CD8-positive, alpha-beta memory T cell (primary cell): ENCODE measurements around the gene TPD52L2. TPM values are rescaled to one million over a fixed set of nuclear protein-coding genes. Genes with fewer than 3 reads are reported as not detected.
"Not testable (repeated sequence)": the region's sequence is repeated elsewhere in the genome, so short reads cannot be mapped to it uniquely, and the experiment has no call there.

Source experiments
- CTCF ChIA-PET: fragments of 350-600 bp; sonication (Branson Sonifier 250); formaldehyde crosslinking; loops from one replicate; lab custom pipeline; 2021; ENCODE audit warnings: antibody characterized with exemption; lab: Charles Lee
- POLR2A ChIA-PET: fragments of 350-600 bp; sonication (Branson Sonifier 250); formaldehyde crosslinking; loops from one replicate; lab custom pipeline; 2021; ENCODE audit warnings: antibody characterized with exemption; lab: Charles Lee
- DNase-seq, 5 donors: peaks; one replicate each; pipeline versions ENCODE4 v3.0.0 to v3.0.0-alpha.2; 2020 to 2022; ENCODE audit warnings: mixed read lengths in 1 of 5
- H3K27ac ChIP-seq: one replicate; pipeline ENCODE4 v1.7.0; 2013; ENCODE audit warnings: low read depth, mild to moderate bottlenecking, low read length, moderate library complexity
- H3K27me3 ChIP-seq: 2 replicates; pipeline ENCODE4 v1.7.0; 2013; ENCODE audit warnings: low read length, mild to moderate bottlenecking; ENCODE audit not compliant: insufficient read depth, poor library complexity, severe bottlenecking
- H3K36me3 ChIP-seq: 2 replicates; pipeline ENCODE4 v1.7.0; 2013; ENCODE audit warnings: mild to moderate bottlenecking, low read length, moderate library complexity; ENCODE audit not compliant: insufficient read depth
- H3K4me1 ChIP-seq: 2 replicates; pipeline ENCODE4 v1.7.0; 2013; ENCODE audit warnings: mild to moderate bottlenecking, low read length, moderate library complexity; ENCODE audit not compliant: insufficient read depth
- H3K4me3 ChIP-seq: 2 replicates; pipeline ENCODE4 v1.7.0; 2013; ENCODE audit warnings: mild to moderate bottlenecking, low read length
- H3K9me3 ChIP-seq: 2 replicates; pipeline ENCODE4 v1.7.0; 2013; ENCODE audit warnings: mild to moderate bottlenecking, low read length
- H3K27ac Mint-ChIP-seq, 8 donors: one replicate each; pipeline ENCODE4 v1.8.0; 2020 to 2021; ENCODE audit warnings: mixed read lengths in 8 of 8, mild to moderate bottlenecking in 6 of 8, inconsistent platforms in 3 of 8, moderate library complexity in 3 of 8
- H3K27me3 Mint-ChIP-seq, 2 donors: one replicate each; pipeline ENCODE4 v1.8.0; 2020 to 2021; ENCODE audit warnings: mixed read lengths in 2 of 2, mild to moderate bottlenecking in 1 of 2, moderate library complexity in 1 of 2
- H3K36me3 Mint-ChIP-seq, 3 donors: one replicate each; pipeline ENCODE4 v1.8.0; 2020 to 2021; ENCODE audit warnings: mixed read lengths in 3 of 3, inconsistent platforms in 1 of 3, mild to moderate bottlenecking in 1 of 3
- H3K4me1 Mint-ChIP-seq, 3 donors: one replicate each; pipeline ENCODE4 v1.8.0; 2020 to 2021; ENCODE audit warnings: mixed read lengths in 3 of 3, inconsistent platforms in 1 of 3, mild to moderate bottlenecking in 1 of 3
- H3K4me3 Mint-ChIP-seq, 7 donors: one replicate each; pipeline ENCODE4 v1.8.0; 2020 to 2021; ENCODE audit warnings: mixed read lengths in 7 of 7, mild to moderate bottlenecking in 6 of 7, moderate library complexity in 4 of 7, inconsistent platforms in 2 of 7
- H3K9me3 Mint-ChIP-seq, 5 donors: one replicate each; pipeline ENCODE4 v1.8.0; 2020 to 2022; ENCODE audit warnings: mixed read lengths in 5 of 5, mild to moderate bottlenecking in 3 of 5, moderate library complexity in 2 of 5, inconsistent platforms in 1 of 5
- polyA plus RNA-seq: library from polyadenylated mRNA; unstranded; fragments of 300-500 nt; fragmentation: Illumina TruSeq; gene quantifications from one replicate; pipeline ENCODE4 v1.2.3, GENCODE V29; 2021
- total RNA-seq, 2 experiments: library from RNA; stranded (reverse); gene quantifications; one replicate each; pipeline ENCODE4 v1.2.3, GENCODE V29; 2021

Gene TPD52L2
- total and polyA plus RNA-seq, 3 experiments from 2014 or later: 60.0 to 72.1 (median 64.4) TPM

- peak overlapping the region; percentile 20 for H3K27ac ChIP-seq
- peaks cover 18% of the 10 kb centered on the region for H3K4me1 ChIP-seq
- POLR2A ChIA-PET: no interaction called here
- no peak overlapping the region for H3K4me3 ChIP-seq
- H3K27me3 ChIP-seq: peaks cover 33% of the 10 kb centered on the region
- H3K27ac Mint-ChIP-seq: no peak overlapping the region
- DNase-seq: no peak
- CTCF ChIA-PET: no interaction called here
- no peaks in the 10 kb centered on the region for H3K36me3 ChIP-seq
- H3K36me3 Mint-ChIP-seq: no peaks in the 10 kb centered on the region
- no peak overlapping the region for H3K4me3 Mint-ChIP-seq
- no peaks in the 10 kb centered on the region for H3K9me3 Mint-ChIP-seq
- no peaks in the 10 kb centered on the region for H3K9me3 ChIP-seq
- peaks cover 4 to 8% (median 4%) of the 10 kb centered on the region in 3 donors for H3K4me1 Mint-ChIP-seq
- peaks cover 43% of the 10 kb centered on the region in 2 donors for H3K27me3 Mint-ChIP-seq
Measured at GRCh38 chr20:63847237-63848002, 17.6 kb upstream of the TPD52L2 start.

GRCh38 chr20:63848003-63848911 lies 16.8 kb upstream of the TPD52L2 start:
- Histone ChIP-seq H3K36me3 (no peaks in the 10 kb centered on the region), H3K27ac (no peak overlapping the region), H3K9me3 (no peaks in the 10 kb centered on the region), H3K4me1 (peaks cover 18% of the 10 kb centered on the region), H3K27me3 (peaks cover 33% of the 10 kb centered on the region), H3K4me3 (no peak overlapping the region)
- Mint-ChIP-seq H3K4me3 (no peak overlapping the region), H3K27me3 (peaks cover 39 to 40% of the 10 kb centered on the region in 2 donors), H3K4me1 (peaks cover 4 to 8% (median 4%) of the 10 kb centered on the region in 3 donors), H3K27ac (no peak overlapping the region), H3K36me3 (no peaks in the 10 kb centered on the region), H3K9me3 (no peaks in the 10 kb centered on the region)
- CTCF ChIA-PET: no interaction called here
- DNase-seq: no peak
- POLR2A ChIA-PET: interaction anchor here (0.6 kb wide), 1 partner anchor 44 kb away, joined by 3 read pairs; no protein-coding TSS in a partner anchor

DNA sequence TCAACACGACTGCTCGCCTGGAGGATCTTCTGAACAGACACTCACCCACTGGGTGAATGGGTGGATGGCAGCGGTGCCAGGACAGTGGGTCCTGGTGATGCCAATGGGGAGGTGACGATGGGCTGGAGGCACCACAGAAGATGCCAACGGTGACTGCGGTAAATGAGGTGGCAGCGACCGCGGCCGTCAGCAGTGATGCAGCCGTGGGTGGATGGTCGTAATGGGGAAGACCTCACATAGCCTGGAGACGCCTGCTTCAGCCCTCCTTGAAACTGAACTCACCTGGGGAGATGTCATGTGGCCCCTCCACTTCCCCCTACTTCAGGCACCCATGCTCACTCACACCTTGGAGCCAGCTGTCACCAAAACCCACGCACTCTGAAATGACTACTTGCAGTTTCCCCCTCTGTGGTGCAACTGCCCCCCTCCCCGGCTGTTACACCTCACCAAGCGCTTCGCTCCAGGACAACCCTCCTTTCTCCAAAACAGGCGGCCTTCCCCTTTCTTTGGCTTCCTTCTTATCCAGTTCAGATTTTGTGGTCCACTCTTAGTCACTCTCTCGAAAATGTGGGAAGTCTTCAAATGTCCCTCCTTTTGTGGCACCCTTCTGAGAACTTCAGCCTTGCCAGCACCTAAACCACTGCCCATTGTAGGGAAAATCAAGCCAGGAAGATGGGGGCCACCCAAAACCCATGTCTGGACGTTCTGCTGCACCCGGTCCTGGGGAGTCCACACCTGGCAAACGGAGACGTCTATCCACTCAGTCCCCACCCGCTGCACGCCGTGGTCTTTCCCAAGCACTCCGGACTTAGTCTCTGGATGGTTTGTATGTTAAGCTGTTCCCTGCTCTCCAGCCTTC lies 14.2 kb upstream of the TPD52L2 start:
- Histone ChIP-seq H3K27ac (no peak overlapping the region), H3K4me3 (no peak overlapping the region), H3K36me3 (no peaks in the 10 kb centered on the region), H3K9me3 (no peaks in the 10 kb centered on the region), H3K27me3 (peaks cover 14% of the 10 kb centered on the region), H3K4me1 (peaks cover 16% of the 10 kb centered on the region)
- Mint-ChIP-seq H3K27ac (peak overlapping the region in 3 of 8 donors; percentile 24 to 81 (median 72)), H3K9me3 (no peaks in the 10 kb centered on the region), H3K4me1 (peaks cover 0 to 4% (median 0%) of the 10 kb centered on the region in 3 donors), H3K4me3 (no peak overlapping the region), H3K36me3 (no peaks in the 10 kb centered on the region), H3K27me3 (peaks cover 16 to 23% of the 10 kb centered on the region in 2 donors)
- ChIA-PET CTCF (no interaction called here), POLR2A (no interaction called here)
- no peak for DNase-seq

GRCh38 chr20:63851548-63851943 lies 13.5 kb upstream of the TPD52L2 start:
- H3K9me3 Mint-ChIP-seq, H3K9me3 ChIP-seq, H3K36me3 Mint-ChIP-seq, CTCF ChIA-PET, H3K27ac ChIP-seq, DNase-seq, H3K4me3 ChIP-seq, POLR2A ChIA-PET, H3K4me3 Mint-ChIP-seq, H3K4me1 Mint-ChIP-seq, H3K36me3 ChIP-seq, H3K27ac Mint-ChIP-seq: not testable (repeated sequence)
- Histone ChIP-seq H3K4me1 (peaks cover 16% of the 10 kb centered on the region), H3K27me3 (peaks cover 11% of the 10 kb centered on the region)
- H3K27me3 Mint-ChIP-seq: peaks cover 13 to 19% of the 10 kb centered on the region in 2 donors

GRCh38 chr20:63853733-63854068 lies 11.4 kb upstream of the TPD52L2 start:
- DNase-seq, H3K36me3 ChIP-seq, H3K4me3 Mint-ChIP-seq, H3K4me3 ChIP-seq, H3K27me3 ChIP-seq, H3K9me3 ChIP-seq, POLR2A ChIA-PET, H3K36me3 Mint-ChIP-seq, H3K27ac ChIP-seq, H3K27ac Mint-ChIP-seq, H3K9me3 Mint-ChIP-seq: not testable (repeated sequence)
- Mint-ChIP-seq H3K27me3 (peaks cover 13 to 16% of the 10 kb centered on the region in 2 donors), H3K4me1 (peaks cover 15 to 20% (median 19%) of the 10 kb centered on the region in 3 donors)
- CTCF ChIA-PET: interaction anchor here (2.5 kb wide), 1 partner anchor 11 kb away, joined by 12 read pairs; the partner anchor contains the start of gene TPD52L2
- H3K4me1 ChIP-seq: peaks cover 21% of the 10 kb centered on the region

GRCh38 chr20:63854069-63854765 lies 10.9 kb upstream of the TPD52L2 start:
- Mint-ChIP-seq H3K9me3 (no peaks in the 10 kb centered on the region), H3K4me1 (peaks cover 19 to 25% (median 24%) of the 10 kb centered on the region in 3 donors), H3K27ac (peak overlapping the region in 1 of 8 donors; percentile 70), H3K27me3 (peaks cover 13 to 16% of the 10 kb centered on the region in 2 donors), H3K36me3 (no peaks in the 10 kb centered on the region), H3K4me3 (no peak overlapping the region)
- Histone ChIP-seq H3K9me3 (no peaks in the 10 kb centered on the region), H3K27ac (no peak overlapping the region), H3K4me3 (no peak overlapping the region), H3K36me3 (no peaks in the 10 kb centered on the region), H3K27me3 (no peaks in the 10 kb centered on the region), H3K4me1 (peaks cover 26% of the 10 kb centered on the region)
- ChIA-PET CTCF (interaction anchor here (2.5 kb wide), 1 partner anchor 10 kb away, joined by 12 read pairs; the partner anchor contains the start of gene TPD52L2), POLR2A (no interaction called here)
- no peak for DNase-seq

DNA sequence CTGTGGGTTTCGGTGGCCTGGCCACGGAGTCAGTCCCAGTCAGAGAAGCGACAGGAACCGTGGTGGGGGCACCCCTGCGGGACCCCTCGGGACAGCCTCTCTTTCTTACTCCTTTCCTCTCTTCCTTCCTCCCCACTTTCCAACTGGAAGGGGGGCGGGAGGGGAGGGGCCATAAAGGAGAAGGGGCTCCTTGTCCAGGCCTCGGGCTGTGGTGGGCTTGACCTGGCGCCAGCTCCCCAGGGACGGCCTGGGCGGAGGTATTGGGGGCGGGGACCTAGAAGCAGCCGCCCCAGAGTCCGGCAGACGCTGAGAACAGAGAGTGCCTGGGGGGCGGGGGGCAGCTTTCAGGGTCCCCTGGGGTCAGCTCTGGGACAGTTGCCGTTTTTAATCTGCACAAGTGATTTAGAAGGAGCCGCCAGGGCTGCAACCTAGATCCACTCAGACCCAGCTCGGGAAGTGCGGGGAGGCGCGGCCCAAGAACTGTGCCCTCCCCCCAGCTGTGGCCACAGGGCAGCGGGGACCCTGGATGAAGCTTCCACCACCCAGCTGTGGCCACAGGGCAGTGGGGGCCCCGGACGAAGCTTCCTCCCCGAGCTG lies 10.2 kb upstream of the TPD52L2 start:
- DNase-seq: no peak
- peaks cover 22 to 29% (median 24%) of the 10 kb centered on the region in 3 donors for H3K4me1 Mint-ChIP-seq
- H3K27me3 Mint-ChIP-seq: peaks cover 13 to 16% of the 10 kb centered on the region in 2 donors
- Histone ChIP-seq H3K27me3 (no peaks in the 10 kb centered on the region), H3K4me3 (no peak overlapping the region), H3K36me3 (no peaks in the 10 kb centered on the region), H3K4me1 (peaks cover 26% of the 10 kb centered on the region), H3K27ac (no peak overlapping the region), H3K9me3 (no peaks in the 10 kb centered on the region)
- no peak overlapping the region for H3K27ac Mint-ChIP-seq
- POLR2A ChIA-PET: interaction anchor here (0.6 to 0.9 kb wide), 2 partner anchors 39 to 359 kb away, joined by 3 to 4 read pairs; no protein-coding TSS in a partner anchor
- no peaks in the 10 kb centered on the region for H3K36me3 Mint-ChIP-seq
- H3K4me3 Mint-ChIP-seq: no peak overlapping the region
- no peaks in the 10 kb centered on the region for H3K9me3 Mint-ChIP-seq
- CTCF ChIA-PET: interaction anchor here (2.5 kb wide), 1 partner anchor 10 kb away, joined by 12 read pairs; the partner anchor contains the start of gene TPD52L2
